Fibroblast of pulmonary artery (primary cell): Measurements from ENCODE around the gene COL4A3.
A peak's percentile ranks its signal among the peaks of the same experiment; 100 is the strongest.

Experiments used
- DNase-seq: peaks from one replicate; pipeline ENCODE4 v3.0.0-alpha.2; 2010; ENCODE audit warnings: low read depth
- H3K4me3 ChIP-seq: replicated peaks from 2 replicates; pipeline ENCODE4 v1.5.1; 2011; ENCODE audit warnings: low read depth, mild to moderate bottlenecking, control low read depth, low read length, moderate library complexity
- TF ChIP-seq, protein P1 (sequence below): IDR thresholded peaks from 2 replicates; pipeline ENCODE4 v1.5.1; 2011; ENCODE audit warnings: mild to moderate bottlenecking, control low read depth, low read length, inconsistent platforms; ENCODE audit errors: missing control alignments

COL4A3 gene

DNA sequence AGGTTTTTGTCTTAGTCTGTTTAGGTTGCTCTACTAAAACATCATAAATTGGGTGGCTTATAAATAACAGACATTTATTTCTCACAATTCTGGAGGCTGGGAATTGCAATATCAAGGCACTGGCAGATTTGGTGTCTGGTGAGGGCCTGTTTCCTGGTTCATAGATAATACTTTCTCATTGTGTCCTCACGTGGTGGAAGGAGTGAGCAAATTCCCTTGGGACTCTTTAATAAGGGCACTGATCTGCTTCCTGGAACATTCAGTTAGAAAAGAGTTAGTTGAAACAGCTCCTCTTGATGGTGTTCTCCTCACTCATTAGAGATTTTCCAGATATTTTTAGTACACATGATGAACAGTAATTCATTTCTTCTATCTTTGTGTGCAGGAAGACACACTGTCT, 22.3 kb downstream of the COL4A3 start:
- DNase-seq: peak; percentile 30
- TF ChIP-seq, protein P1, sequence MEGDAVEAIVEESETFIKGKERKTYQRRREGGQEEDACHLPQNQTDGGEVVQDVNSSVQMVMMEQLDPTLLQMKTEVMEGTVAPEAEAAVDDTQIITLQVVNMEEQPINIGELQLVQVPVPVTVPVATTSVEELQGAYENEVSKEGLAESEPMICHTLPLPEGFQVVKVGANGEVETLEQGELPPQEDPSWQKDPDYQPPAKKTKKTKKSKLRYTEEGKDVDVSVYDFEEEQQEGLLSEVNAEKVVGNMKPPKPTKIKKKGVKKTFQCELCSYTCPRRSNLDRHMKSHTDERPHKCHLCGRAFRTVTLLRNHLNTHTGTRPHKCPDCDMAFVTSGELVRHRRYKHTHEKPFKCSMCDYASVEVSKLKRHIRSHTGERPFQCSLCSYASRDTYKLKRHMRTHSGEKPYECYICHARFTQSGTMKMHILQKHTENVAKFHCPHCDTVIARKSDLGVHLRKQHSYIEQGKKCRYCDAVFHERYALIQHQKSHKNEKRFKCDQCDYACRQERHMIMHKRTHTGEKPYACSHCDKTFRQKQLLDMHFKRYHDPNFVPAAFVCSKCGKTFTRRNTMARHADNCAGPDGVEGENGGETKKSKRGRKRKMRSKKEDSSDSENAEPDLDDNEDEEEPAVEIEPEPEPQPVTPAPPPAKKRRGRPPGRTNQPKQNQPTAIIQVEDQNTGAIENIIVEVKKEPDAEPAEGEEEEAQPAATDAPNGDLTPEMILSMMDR: no peak
- no peak overlapping the region for H3K4me3 ChIP-seq

DNA sequence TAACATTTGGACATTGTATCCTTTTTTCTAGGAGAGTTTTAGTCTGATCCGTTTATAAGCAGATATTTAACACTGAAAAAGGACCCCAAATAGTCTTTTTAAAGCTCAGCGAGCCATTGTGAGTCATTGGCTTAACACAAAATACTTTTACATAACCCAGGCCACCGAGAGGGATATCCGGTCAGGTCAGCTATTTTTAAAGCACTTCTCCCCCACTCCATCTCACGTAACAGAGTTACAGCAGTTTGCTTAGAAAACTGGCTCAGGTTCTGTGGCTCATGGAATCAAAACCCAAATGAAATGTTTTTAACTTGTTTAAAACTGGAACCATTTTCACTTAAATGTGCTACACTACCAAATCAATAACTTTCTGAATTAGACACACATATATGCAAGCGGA, 23.9 kb downstream of the COL4A3 start:
- no peak overlapping the region for H3K4me3 ChIP-seq
- DNase-seq: peak; percentile 65
- TF ChIP-seq, protein P1: no peak

DNA sequence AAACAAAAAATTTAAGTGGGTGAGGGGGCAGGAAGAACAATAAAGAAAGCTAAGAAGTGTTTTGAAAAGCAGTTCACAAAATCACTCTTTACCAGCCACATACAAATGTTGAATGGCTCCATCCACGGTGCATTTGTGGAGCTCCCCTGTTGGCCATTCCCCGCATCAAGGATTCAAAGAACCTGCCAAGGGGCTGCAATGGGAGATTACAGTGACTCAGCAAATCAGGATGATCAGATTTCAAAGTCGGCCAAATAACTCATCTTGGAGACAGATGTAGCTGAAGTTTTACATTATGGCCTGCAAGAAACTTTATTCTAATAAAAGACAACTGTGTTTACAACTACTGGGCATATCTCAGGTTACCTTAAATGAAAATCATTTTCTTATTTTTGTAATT, 26.9 kb downstream of the COL4A3 start:
- DNase-seq: no peak
- no peak overlapping the region for H3K4me3 ChIP-seq
- TF ChIP-seq, protein P1: no peak

DNA sequence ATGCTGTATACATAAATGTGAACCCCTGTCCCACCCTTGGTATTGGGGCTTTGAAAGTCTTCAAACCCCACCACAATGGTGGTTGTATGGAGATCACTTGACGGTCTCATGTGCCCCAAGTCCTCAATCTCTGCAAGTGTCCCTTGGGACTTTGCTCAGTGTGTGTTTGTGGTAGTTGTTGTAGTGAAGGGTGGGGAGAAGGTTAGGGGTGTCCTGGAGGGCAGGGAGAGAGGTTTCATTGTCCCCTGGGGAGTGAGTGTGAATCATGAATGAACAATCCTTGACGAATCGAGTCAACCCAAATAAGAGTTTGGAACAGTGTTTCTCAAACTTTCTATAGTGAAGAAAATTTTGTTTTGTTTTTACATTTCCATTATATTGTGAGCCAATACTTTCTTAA, 28.1 kb downstream of the COL4A3 start:
- H3K4me3 ChIP-seq: no peak overlapping the region
- no peak for DNase-seq
- TF ChIP-seq, protein P1: no peak

DNA sequence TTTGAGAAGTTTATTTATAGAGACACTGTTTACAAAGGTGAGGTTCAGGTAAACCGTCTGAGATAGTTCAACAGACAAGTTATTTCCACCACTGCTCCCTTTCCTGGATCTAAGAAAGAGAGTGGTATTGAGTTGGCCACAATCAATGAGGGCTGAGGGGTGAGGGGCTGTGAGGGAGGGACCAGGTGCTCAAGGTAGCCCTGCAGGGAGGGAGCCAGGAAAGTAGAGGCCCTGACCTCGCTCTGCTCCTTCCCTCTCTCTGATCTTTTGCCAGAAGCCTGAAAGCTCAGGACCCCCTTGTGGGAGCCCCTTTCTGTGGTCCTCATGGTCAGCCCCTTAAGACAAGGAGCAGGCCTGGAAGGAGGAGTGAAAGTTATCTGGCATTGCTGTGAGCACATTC, 29.8 kb downstream of the COL4A3 start:
- TF ChIP-seq, protein P1: no peak
- H3K4me3 ChIP-seq: no peak overlapping the region
- no peak for DNase-seq

DNA sequence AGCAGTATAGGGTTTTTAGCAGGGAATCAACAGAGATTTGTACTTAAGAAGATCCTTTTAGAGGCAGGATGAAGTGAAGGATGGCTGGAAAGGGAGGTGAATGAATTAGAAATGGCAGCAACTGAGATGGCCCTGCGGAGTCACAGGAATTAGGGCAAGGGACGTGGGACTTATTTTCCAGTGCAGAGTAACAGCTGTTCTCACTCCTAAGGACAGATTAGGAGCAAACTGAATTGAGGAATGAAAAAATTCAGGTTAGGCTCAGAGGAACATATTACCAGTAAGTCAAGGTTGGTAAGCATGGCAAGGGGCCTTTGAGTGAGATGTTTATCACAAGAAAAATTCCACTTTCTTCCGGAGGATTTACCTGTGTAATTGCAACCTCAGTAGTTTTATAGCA, 34.4 kb downstream of the COL4A3 start:
- no peak overlapping the region for H3K4me3 ChIP-seq
- TF ChIP-seq, protein P1: no peak
- DNase-seq: no peak

DNA sequence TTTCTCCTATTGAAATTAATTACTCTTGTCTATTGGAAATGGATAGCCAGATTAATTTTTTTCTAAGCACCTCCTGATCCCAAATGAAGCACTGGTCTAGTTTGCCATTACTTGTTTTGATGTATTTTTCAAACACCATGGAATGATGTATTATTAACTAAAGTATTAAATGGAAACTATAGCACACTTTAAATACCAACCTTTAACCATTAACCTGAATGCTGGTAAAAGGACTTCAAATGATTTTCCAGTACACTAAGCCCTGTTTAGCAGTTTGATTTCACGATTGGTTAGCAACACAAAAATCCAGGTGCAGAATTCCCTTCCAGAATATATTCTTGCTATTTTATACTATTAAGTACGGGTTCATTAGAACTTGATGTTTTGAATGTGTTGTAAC, 37.3 kb downstream of the COL4A3 start:
- H3K4me3 ChIP-seq: no peak overlapping the region
- TF ChIP-seq, protein P1: no peak
- no peak for DNase-seq
